Effector CD4-positive, alpha-beta T cell (primary cell): Measurements from ENCODE around the gene HNRNPLL.
A peak's percentile ranks its signal among the peaks of the same experiment; 100 is the strongest.

Source experiments
- DNase-seq: peaks from one replicate; pipeline ENCODE4 v3.0.0-alpha.2; 2020

The HNRNPLL gene

DNA sequence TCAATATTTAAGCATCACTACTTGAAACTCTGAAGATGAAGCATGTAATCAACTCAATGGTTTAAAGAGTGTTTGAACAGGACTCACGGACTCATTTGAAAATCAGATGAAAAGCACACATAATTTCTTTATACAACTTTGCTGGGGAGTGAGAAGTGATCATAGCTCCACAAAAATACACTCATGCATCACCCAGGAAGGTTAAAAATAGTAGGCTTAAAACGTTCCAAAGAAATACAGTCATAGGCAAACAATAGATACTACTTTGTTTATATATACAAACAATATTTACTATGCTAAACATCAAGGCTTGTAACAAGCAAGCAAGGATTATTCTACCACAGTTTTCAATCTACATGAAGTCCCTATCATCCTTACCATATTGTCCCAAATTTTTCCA is 11.6 kb downstream of the HNRNPLL start:
- no peak for DNase-seq

DNA sequence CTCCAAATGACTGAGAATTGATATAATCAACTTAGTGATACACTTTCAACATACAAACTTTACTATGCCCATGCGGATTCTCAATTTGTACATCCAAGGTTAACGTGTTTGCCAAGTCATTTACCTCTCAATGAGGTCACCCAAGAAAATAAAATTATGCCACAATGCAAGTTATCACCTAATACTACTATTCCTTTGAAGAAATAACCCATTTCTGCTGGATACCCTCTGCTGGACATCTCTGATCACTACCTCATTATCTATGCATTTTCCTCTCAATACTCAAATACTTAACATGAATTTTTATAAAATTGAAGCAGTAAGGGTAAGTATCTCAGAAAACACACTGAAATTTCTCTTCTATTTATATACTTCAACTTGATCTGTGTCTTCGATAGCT is 12.7 kb downstream of the HNRNPLL start:
- no peak for DNase-seq

DNA sequence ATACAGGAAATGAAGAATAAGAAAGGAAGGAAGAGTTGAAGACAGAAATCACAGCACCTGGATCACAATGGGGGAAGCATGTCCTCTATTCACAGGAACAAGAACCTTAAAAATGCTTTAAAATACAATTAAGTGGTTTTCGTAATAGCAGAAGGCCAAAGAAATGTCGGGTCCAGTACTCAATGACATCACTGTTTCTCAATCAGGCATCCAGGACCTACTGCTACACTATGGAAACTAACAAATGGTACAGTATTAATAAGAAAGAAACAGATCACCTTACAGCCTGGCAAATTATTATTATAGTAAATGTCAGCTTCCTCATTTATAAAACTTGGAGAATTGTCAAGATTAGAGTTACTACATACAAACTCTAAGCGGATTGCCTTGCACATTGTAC is 15.8 kb downstream of the HNRNPLL start:
- DNase-seq: no peak

- DNase-seq: no peak
Measured at GRCh38 chr2:38584881-38585280, 17.8 kb downstream of the HNRNPLL start.

DNA sequence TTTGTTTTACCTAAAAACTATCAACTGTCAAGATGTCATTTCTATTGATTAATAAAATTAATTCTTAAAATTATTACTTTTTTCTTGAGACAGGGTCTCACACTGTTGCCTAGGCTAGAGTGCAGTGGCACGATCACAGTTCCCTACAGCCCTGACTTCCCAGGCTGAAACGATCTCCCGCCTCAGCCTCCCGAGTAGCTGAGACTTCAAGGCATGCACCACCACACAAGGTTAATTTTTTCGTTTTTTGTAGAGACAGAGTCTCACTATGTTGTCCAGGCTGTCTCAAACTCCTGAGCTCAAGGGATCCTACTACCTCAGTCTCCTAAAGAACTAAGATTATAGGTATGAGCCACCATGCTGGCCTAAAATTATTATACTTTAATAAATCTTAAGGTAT is 18.7 kb downstream of the HNRNPLL start:
- no peak for DNase-seq

GRCh38 chr2:38583524-38583923 is 19.2 kb downstream of the HNRNPLL start:
- no peak for DNase-seq

DNA sequence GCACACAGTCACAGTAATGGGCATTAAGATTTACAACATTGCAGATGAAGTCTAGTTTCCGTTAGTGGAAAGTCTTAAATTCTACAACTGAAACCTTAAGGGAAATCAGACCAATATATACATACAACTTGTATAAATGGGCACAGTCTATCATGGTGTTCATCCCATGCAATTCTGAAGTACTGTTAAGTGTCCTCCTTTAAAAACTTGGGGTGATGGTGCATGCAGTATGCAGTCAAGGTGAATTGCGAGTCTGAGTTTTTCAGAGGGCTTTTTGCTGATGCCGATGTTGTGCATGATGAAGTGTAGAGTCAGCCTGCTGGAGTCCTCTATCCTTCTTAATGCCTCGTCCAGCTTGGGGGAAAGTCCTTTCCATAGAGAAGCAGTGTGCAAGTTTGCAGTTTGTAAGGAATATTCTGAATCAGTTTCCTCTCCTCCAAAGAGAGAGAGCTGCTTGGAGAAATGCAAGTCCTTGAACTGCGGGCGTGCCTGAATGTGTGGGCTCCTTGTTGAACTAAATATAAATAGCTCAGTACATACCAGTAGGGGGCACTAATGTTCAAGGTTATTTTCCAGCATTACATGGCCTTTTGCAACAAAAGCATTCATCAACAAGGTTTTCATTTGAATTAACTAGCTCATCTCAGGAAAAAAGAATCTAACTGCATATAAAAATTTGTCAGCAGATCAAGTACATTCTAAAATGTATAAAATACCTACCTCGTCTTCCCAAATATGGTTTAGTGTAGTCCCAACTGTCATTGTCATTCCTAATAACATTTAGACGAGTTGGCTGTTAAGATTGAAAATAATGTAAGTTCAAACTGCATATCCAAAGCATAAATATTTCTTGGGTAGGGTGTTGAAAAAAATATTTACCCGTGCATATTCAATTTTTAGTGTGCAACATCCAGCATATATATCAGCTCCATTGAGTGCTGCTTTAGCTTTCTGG is 21.3 kb downstream of the HNRNPLL start:
- DNase-seq: peak; percentile 24

DNA sequence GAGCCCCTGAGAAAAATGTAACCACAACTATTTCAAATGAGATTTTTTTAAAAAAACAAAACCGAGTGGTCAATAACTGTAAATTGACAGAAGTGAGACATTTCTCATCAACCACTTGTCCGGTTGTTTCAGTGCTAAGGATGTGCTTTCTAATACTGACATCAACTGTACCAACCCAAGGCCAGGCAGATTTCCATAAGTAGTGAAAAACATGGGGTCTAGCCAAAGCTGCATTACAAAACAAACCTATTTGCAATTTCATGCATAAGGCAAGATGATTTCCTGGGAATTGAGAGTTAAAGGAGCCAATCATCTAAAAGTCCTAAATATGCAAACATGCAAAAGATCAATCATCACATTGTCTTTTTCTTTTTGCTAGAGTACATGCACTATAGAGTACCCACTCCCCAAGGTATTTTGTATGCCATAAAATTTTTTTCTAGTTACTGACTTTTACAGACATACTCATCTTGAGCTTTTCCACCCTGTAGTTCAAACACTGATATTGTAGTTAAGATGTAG is 22.6 kb downstream of the HNRNPLL start:
- DNase-seq: no peak

DNA sequence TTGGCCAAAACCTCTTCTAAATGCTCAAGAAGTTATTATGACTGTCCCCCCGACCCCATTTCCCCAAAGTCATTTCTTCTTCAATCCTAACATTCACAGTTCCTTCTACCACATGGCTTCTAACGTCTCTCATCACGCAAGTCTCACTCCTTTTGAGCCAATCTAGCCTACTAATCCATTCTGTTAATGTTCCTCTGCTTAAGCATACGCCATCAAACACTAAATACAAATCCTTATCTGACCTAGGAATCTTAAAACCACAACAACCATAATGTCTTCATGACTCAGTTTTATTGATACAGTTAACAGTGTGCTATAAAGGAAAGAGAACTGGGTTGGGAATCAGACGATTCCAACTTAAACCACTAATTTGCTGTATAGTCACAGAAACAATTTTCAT is 23.9 kb downstream of the HNRNPLL start:
- no peak for DNase-seq

DNA sequence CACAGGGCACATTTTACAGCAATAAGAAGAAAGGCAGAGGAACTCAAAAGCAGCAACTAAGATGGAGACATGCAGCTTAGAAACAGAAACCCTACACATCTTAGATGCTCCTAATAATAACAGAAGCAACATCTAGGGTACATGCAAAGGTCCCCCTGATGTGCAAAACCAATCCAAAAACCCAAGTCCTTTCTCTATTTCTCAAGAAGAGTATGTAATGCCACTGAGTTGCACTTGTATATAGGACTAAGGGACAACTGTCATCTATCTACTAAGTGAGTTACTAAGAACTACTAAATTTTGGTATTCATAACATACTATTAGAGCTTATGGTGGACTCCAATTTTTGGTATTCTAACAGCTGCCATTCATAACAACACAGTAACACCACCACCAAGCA is 28.4 kb downstream of the HNRNPLL start:
- DNase-seq: no peak

- no peak for DNase-seq
Measured at GRCh38 chr2:38572167-38572566, 30.6 kb downstream of the HNRNPLL start.

DNA sequence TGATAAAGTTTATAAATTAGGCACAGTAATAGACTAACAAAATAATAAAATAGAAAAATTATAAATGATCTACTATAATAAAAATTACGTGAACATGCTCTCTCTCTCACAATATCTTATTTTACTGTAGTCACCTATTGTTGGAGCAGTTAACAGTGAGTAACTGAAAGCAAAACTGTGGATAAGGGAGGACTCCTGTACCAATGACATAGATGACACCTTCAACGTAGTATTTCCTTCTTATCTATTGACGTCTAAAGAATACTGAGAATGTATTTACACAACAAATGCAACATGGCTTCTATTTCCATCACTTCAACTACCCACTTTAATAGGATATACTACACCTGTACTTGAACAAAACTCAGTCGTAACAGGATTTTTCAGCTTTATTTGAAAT is 31.5 kb downstream of the HNRNPLL start:
- no peak for DNase-seq

- no peak for DNase-seq
Measured at GRCh38 chr2:38568724-38569436, 33.8 kb downstream of the HNRNPLL start.

- DNase-seq: no peak
Measured at GRCh38 chr2:38565333-38565732, 37.4 kb downstream of the HNRNPLL start.

GRCh38 chr2:38561691-38562090 is 41.0 kb downstream of the HNRNPLL start:
- no peak for DNase-seq

GRCh38 chr2:38560092-38560491 is 42.6 kb downstream of the HNRNPLL start:
- DNase-seq: no peak

- DNase-seq: no peak
Measured at GRCh38 chr2:38557981-38558380, 44.7 kb downstream of the HNRNPLL start.

- no peak for DNase-seq
Measured at GRCh38 chr2:38557217-38557616, 45.5 kb downstream of the HNRNPLL start.

- DNase-seq: no peak
Measured at GRCh38 chr2:38556006-38556801, 46.5 kb downstream of the HNRNPLL start.

DNA sequence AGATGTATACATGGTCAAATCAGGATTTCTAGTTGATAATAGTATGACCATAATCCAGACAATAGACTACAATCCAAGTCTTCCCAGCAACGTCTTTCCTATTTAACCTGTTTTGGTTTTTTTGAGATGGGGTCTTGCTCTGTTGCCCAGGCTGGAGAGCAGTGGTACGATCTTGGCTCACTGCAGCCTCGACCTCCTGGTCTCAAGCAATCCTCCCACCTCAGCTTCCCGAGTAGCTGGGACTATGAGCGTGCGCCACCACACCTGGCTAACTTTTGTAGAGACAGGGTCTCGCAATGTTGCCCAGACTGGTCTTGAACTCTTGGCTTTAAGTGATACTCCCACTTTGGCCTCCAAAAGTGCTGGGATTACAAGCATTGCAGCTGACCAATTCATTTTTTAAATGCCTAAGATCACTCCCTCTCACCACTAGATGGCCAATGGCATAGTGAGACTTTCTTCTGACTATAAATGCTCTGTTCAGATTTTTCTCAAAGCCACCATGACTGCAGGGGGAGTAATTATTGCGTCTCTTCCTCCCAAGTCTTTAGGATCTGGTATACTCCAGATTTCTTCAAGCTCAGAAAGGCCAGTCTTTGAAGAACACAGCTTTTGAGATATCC is 47.6 kb downstream of the HNRNPLL start:
- DNase-seq: no peak

- DNase-seq: no peak
Measured at GRCh38 chr2:38553554-38553953, 49.2 kb downstream of the HNRNPLL start.

DNA sequence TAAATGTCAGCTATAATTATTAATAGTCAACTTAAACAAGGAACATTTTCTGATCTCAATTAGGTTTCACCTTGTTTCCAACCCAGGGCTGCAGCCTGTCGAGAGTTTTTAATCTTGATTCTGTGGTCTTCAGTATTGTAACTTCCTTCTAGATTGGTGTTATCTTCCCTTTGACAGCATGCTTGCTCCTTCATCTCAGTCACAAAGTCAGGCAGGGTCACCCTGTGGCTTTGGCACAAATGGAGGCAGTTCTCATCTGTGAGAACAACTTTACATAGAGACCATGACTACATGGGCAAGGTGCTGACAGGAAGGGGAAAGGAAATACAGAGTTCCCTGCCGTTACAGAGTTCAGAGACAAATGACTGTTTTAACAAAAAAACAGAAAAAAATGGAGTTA is 50.5 kb downstream of the HNRNPLL start:
- DNase-seq: no peak

DNA sequence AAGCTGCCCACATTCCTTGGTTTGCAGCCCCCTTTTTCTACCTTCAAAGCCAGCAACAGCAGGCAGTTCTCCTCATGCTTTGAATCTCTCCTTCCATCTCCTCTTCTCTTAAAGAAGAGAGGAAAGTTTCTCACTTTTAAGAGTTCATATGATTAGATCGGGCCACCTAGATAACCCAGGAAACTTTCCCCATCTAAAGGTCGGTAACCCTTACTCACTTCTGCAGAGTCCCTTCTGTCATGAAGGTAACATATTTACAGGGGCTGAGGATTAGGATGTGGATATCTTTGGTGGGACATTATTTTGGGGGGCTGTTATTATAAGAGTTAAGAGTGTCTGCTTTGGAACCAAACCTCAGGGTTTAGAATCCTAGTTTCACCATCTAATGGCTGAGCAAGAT is 51.0 kb downstream of the HNRNPLL start:
- no peak for DNase-seq
